Hepatocyte (in vitro differentiated cells): ENCODE results near the gene CBX4. TPM values are rescaled to one million over a fixed set of nuclear protein-coding genes. Genes with fewer than 3 reads are reported as not detected.
A peak's percentile ranks its signal among the peaks of the same experiment; 100 is the strongest.

Experiments
- DNase-seq: peaks from one replicate; pipeline ENCODE4 v3.0.0-alpha.2; 2016; ENCODE audit warnings: low spot score
- H2AFZ ChIP-seq: fragments of 200-600 bp; sonication (generic); 2 replicates; pipeline ENCODE4 v1.6.0; 2016; ENCODE audit warnings: antibody characterized with exemption, mild to moderate bottlenecking
- H3K27ac ChIP-seq: fragments of 200-600 bp; sonication (generic); 2 replicates; pipeline ENCODE4 v1.5.1; 2016; ENCODE audit warnings: mild to moderate bottlenecking
- H3K27me3 ChIP-seq: fragments of 200-600 bp; sonication (generic); 2 replicates; pipeline ENCODE4 v1.6.1; 2016
- H3K36me3 ChIP-seq: fragments of 200-600 bp; sonication (generic); replicated peaks from 2 replicates; pipeline ENCODE4 v1.5.1; 2016; ENCODE audit warnings: low read depth; ENCODE audit not compliant: insufficient read depth
- H3K4me1 ChIP-seq: fragments of 200-600 bp; sonication (generic); 2 replicates; pipeline ENCODE4 v1.5.1; 2016; ENCODE audit warnings: mild to moderate bottlenecking, moderate library complexity; ENCODE audit not compliant: insufficient read depth
- H3K4me2 ChIP-seq: fragments of 200-600 bp; sonication (generic); 2 replicates; pipeline ENCODE4 v1.6.0; 2016
- H3K4me3 ChIP-seq: fragments of 200-600 bp; sonication (generic); 2 replicates; pipeline ENCODE4 v1.5.1; 2016; ENCODE audit warnings: mild to moderate bottlenecking
- H3K79me2 ChIP-seq: fragments of 200-600 bp; sonication (generic); 2 replicates; pipeline ENCODE4 v1.6.0; 2017; ENCODE audit warnings: mild to moderate bottlenecking
- H3K9me2 ChIP-seq: fragments of 200-600 bp; sonication (generic); replicated peaks from 2 replicates; pipeline ENCODE4 v1.6.0; 2017; ENCODE audit warnings: mild to moderate bottlenecking; ENCODE audit not compliant: insufficient read depth
- H3K9me3 ChIP-seq: fragments of 200-600 bp; sonication (generic); 2 replicates; pipeline ENCODE4 v1.5.1; 2016; ENCODE audit warnings: low read depth, mild to moderate bottlenecking
- H4K20me1 ChIP-seq: fragments of 200-600 bp; sonication (generic); 2 replicates; pipeline ENCODE4 v1.6.0; 2016; ENCODE audit warnings: mild to moderate bottlenecking; ENCODE audit not compliant: insufficient read depth, poor library complexity, severe bottlenecking
- EZH2 ChIP-seq: fragments of 200-600 bp; sonication (generic); IDR thresholded peaks from 2 replicates; pipeline ENCODE4 v1.6.1; 2016; ENCODE audit warnings: antibody characterized with exemption, mild to moderate bottlenecking, borderline replicate concordance
- EZH2phosphoT487 ChIP-seq: fragments of 200-600 bp; sonication (generic); IDR thresholded peaks from one replicate; pipeline ENCODE4 v1.6.1; 2018; ENCODE audit warnings: antibody characterized with exemption, mild to moderate bottlenecking, low read depth, moderate library complexity; ENCODE audit not compliant: unreplicated experiment, severe bottlenecking
- WGBS: methylation state at CpG from one replicate; pipeline ENCODE4 v1.1.6; 2016; ENCODE audit warnings: low lambda C conversion rate; ENCODE audit errors: missing lambda C conversion rate; 5-methylcytosine and 5-hydroxymethylcytosine counted together
- polyA plus RNA-seq: library from polyadenylated mRNA; unstranded; fragments of >200 nt; fragmentation: Nextera tagmentation; extraction: Ambion mirVana; gene quantifications from 2 replicates; pipeline ENCODE4 v1.2.1, GENCODE V29; 2016
- total RNA-seq: library from RNA; depleted of rRNA; stranded (reverse); fragments of >200 nt; gene quantifications from 2 replicates; pipeline ENCODE4 v1.2.3, GENCODE V29; 2014
- TF ChIP-seq, protein P1 (sequence below): fragments of 200-600 bp; sonication (generic); IDR thresholded peaks from 2 replicates; pipeline ENCODE4 v1.5.1; 2016; ENCODE audit warnings: antibody characterized with exemption, mild to moderate bottlenecking; ENCODE audit not compliant: poor library complexity

Gene CBX4
- total and polyA plus RNA-seq, 2 experiments from 2014 or later: 56.1 to 86.7 TPM

DNA sequence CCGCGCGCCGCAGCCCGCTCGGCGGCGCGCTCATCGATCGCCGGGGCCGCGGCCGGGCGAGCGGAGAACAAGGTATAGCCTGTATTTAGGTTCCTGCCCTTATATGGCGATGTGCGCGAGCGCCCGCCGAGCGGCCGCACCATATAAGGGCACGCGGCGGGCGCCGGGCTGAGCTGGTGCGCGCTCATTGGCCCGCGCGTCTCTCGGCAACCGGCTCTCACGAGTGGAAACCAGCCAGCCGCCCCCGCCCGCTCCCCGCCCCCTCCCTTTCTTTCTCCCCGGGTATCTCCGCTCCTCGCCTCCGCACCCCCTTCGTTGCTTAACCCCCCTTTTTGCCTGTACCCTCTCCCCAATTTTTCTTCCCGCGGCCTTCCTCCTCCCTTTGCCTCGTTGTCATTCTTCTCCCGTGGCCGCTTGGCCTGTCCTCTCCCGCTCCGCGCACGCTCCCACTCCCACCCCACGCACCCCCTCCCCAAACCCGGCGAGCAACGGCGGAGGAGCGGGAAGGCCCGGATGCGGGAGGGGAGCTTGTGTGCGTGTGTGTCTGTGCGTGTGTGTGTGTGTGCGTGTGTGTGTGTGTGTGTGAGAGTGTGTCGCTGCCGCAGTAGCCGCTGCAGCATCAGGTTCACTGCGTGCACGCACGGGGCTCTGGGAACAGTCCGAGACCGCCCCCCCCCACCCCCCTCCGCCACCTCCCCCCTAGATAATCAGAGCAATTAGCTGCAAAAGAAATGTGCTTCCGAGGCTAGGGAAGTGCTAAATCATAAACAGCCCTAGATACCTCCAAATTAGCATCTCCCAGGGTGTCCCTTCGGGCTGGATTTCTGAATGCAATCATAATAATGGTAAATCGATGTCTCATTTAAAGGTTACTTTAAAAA lies 28.9 kb downstream of the CBX4 start:
- under 1% methylated on average over 33 of the region's 79 CpGs for WGBS
- Histone ChIP-seq H2AFZ (no peak overlapping the region), H3K4me2 (peak overlapping the region; percentile 84), H3K4me1 (peaks cover 40% of the 10 kb centered on the region), H3K36me3 (no peaks in the 10 kb centered on the region), H3K9me2 (no peaks in the 10 kb centered on the region), H3K27ac (no peak overlapping the region), H3K4me3 (no peak overlapping the region), H3K79me2 (no peaks in the 10 kb centered on the region), H3K27me3 (peaks cover 84% of the 10 kb centered on the region), H4K20me1 (no peaks in the 10 kb centered on the region), H3K9me3 (no peaks in the 10 kb centered on the region)
- peak; percentile 92 for DNase-seq
- TF ChIP-seq, protein P1, sequence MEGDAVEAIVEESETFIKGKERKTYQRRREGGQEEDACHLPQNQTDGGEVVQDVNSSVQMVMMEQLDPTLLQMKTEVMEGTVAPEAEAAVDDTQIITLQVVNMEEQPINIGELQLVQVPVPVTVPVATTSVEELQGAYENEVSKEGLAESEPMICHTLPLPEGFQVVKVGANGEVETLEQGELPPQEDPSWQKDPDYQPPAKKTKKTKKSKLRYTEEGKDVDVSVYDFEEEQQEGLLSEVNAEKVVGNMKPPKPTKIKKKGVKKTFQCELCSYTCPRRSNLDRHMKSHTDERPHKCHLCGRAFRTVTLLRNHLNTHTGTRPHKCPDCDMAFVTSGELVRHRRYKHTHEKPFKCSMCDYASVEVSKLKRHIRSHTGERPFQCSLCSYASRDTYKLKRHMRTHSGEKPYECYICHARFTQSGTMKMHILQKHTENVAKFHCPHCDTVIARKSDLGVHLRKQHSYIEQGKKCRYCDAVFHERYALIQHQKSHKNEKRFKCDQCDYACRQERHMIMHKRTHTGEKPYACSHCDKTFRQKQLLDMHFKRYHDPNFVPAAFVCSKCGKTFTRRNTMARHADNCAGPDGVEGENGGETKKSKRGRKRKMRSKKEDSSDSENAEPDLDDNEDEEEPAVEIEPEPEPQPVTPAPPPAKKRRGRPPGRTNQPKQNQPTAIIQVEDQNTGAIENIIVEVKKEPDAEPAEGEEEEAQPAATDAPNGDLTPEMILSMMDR: no peak
- no peak for TF ChIP-seq EZH2
- no peak for TF ChIP-seq EZH2phosphoT487

DNA sequence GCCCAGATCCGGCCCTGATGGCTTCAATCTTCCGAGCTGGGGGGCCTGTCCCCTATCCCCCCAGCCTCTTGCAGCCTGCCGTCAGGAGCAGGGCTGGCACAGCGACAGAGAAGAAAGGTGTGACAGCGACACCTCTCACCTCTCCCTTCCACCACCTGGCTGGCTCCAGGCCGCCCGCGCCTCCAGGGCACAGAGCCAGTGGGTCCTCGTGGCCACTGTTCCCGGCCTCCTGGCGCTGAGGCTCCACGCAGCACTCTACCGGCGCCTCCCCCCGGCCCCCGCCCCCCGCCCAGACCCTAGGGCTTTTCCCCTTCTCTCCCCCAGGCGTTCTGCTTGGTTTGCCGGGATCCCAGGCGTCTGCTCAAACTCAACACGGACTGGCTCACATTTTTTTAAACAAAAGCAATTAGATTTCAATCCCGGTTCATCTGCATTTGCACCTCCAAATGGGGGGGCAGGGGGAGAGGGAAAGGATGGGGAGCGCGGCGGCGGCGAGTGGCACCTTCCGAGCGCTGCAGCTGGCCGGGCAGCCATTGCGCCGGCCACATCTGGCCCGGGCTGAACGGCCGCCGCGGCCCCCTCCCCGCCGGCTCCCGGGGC lies 29.6 kb downstream of the CBX4 start:
- H3K27ac ChIP-seq: no peak overlapping the region
- H3K79me2 ChIP-seq: no peaks in the 10 kb centered on the region
- peaks cover 85% of the 10 kb centered on the region for H3K27me3 ChIP-seq
- H3K36me3 ChIP-seq: no peaks in the 10 kb centered on the region
- H3K4me1 ChIP-seq: peaks cover 32% of the 10 kb centered on the region
- no peak for DNase-seq
- TF ChIP-seq, protein P1: peak; percentile 2
- TF ChIP-seq EZH2phosphoT487: no peak
- H3K4me3 ChIP-seq: no peak overlapping the region
- no peaks in the 10 kb centered on the region for H3K9me2 ChIP-seq
- H2AFZ ChIP-seq: no peak overlapping the region
- H3K9me3 ChIP-seq: no peaks in the 10 kb centered on the region
- 1% methylated on average over 30 of the region's 40 CpGs for WGBS
- H4K20me1 ChIP-seq: no peaks in the 10 kb centered on the region
- peak overlapping the region; percentile 75 for H3K4me2 ChIP-seq

DNA sequence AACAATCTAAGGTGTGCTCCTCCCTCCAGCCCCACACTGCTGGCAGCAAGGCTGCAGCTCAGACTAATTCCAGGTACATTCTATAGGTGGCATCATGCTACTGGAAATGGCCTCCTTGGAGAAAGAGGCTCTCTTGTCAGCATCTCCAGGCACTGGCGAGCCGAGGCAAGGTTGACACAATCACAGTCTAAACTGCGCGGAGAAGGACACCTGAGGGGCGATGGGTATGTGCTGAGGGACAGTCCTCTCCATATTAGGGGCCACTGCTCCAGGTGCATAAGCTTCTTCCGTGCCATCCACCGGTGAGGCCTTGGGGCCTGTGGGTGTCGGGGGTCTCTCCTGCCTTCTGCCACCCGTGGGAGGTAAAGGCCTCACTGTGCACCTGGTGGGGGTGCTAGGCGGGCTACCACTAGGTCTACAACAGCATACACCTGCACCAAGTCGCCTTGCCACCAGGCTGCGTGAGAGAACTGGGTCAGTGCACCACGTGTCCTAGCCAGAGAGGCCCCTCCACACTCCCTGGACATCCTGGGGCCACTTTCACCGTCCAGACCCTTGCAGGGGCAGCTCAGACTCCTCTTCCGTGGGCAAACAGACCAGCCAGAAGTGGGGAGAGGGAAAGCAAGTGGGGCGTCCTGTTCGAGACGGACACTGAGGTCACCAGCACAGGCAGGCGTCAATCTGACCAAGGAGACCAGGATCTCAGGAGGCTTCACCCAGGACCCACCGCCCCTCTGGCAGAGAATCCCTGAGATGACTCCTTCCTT lies 30.3 kb downstream of the CBX4 start:
- Histone ChIP-seq H3K79me2 (no peaks in the 10 kb centered on the region), H4K20me1 (no peaks in the 10 kb centered on the region), H3K4me1 (peaks cover 28% of the 10 kb centered on the region), H3K9me2 (no peaks in the 10 kb centered on the region), H3K4me3 (no peak overlapping the region), H3K27ac (no peak overlapping the region), H3K4me2 (no peak overlapping the region), H3K9me3 (no peaks in the 10 kb centered on the region), H2AFZ (no peak overlapping the region), H3K27me3 (peaks cover 85% of the 10 kb centered on the region), H3K36me3 (no peaks in the 10 kb centered on the region)
- peak; percentile 75 for DNase-seq
- WGBS: 22% methylated on average over 20 of the region's 20 CpGs
- TF ChIP-seq EZH2phosphoT487 (no peak), EZH2 (no peak)
- TF ChIP-seq, protein P1: peak; percentile 54
